Sigmoid colon (tissue), 4 donors: ENCODE data around the gene TMEM243.

Experiments
- CTCF ChIP-seq, 4 experiments: fragments of 450-650 bp in 3 of 4; fragments of 200-600 bp in 1 of 4; IDR thresholded peaks; one replicate each; pipeline ENCODE4 v1.5.1; 2016 to 2019; ENCODE audit warnings: antibody characterized with exemption in 4 of 4, mild to moderate bottlenecking in 3 of 4, moderate library complexity in 2 of 4
- POLR2A ChIP-seq, 2 donors: fragments of 450-650 bp; IDR thresholded peaks; one replicate each; pipeline ENCODE4 v1.6.1; 2016; ENCODE audit warnings: antibody characterized with exemption in 2 of 2, mild to moderate bottlenecking in 2 of 2, moderate library complexity in 2 of 2
- POLR2AphosphoS5 ChIP-seq, 4 donors: sonication (generic); formaldehyde crosslinking; IDR thresholded peaks; one replicate each; pipeline ENCODE4 v1.6.1; 2017; ENCODE audit warnings: antibody characterized with exemption in 4 of 4

GRCh38 chr7:87206361-87206760, 13.2 kb downstream of the TMEM243 start:
- no peak for TF ChIP-seq CTCF (IDR thresholded peaks at IDR 0.05)
- no peak for TF ChIP-seq POLR2AphosphoS5 (IDR thresholded peaks at IDR 0.05)
- TF ChIP-seq POLR2A (IDR thresholded peaks at IDR 0.05), result no peak
